SK-N-SH treated with all-trans-retinoic acid at 6 μM for 48 hours (cell line): ENCODE measurements around the gene ZFP90.

Source experiments
- ATAC-seq: fragments of 200-7000 bp; cut with Tn5 transposase; 3 replicates; pipeline ENCODE4 v1.9.1; 2020; ENCODE audit warnings: mild to moderate bottlenecking, moderate library complexity
- ARNTL ChIP-seq: fragments of 450-650 bp; formaldehyde crosslinking; IDR thresholded peaks from 2 replicates; pipeline ENCODE4 v1.5.0; 2020; ENCODE audit warnings: low read depth, mild to moderate bottlenecking, moderate library complexity, borderline replicate concordance
- CREB5 ChIP-seq: fragments of 250-450 bp; sonication (Bioruptor Pico); IDR thresholded peaks from 2 replicates; pipeline ENCODE4 v1.5.1; 2020; ENCODE audit warnings: low read depth, mild to moderate bottlenecking, moderate library complexity
- ESRRG ChIP-seq: fragments of 250-450 bp; sonication (Bioruptor Pico); IDR thresholded peaks from 2 replicates; pipeline ENCODE4 v1.6.1; 2021; ENCODE audit warnings: mild to moderate bottlenecking
- GLIS3 ChIP-seq: fragments of 250-450 bp; sonication (Bioruptor Pico); IDR thresholded peaks from 2 replicates; pipeline ENCODE4 v1.5.0; 2020; ENCODE audit warnings: mild to moderate bottlenecking, moderate library complexity
- OSR1 ChIP-seq: fragments of 250-450 bp; sonication (Bioruptor Pico); IDR thresholded peaks from 2 replicates; pipeline ENCODE4 v1.8.0; 2022; ENCODE audit warnings: moderate library complexity, mild to moderate bottlenecking, inconsistent platforms
- POU6F1 ChIP-seq: fragments of 250-450 bp; sonication (Bioruptor Pico); IDR thresholded peaks from 2 replicates; pipeline ENCODE4 v1.8.0; 2021; ENCODE audit warnings: low read depth, mild to moderate bottlenecking, moderate library complexity, borderline replicate concordance
- PPARA ChIP-seq: fragments of 250-450 bp; sonication (Bioruptor Pico); IDR thresholded peaks from 2 replicates; pipeline ENCODE4 v1.5.0; 2020; ENCODE audit warnings: mild to moderate bottlenecking, borderline replicate concordance
- RARB ChIP-seq: fragments of 250-450 bp; sonication (Bioruptor Pico); IDR thresholded peaks from 2 replicates; pipeline ENCODE4 v1.8.0; 2021; ENCODE audit warnings: mild to moderate bottlenecking, moderate library complexity
- SNAI2 ChIP-seq: fragments of 250-450 bp; sonication (Bioruptor Pico); IDR thresholded peaks from 2 replicates; pipeline ENCODE4 v1.5.0; 2020; ENCODE audit warnings: mild to moderate bottlenecking, moderate library complexity
- TOX ChIP-seq: fragments of 250-450 bp; sonication (Bioruptor Pico); IDR thresholded peaks from 2 replicates; pipeline ENCODE4 v1.8.0; 2021; ENCODE audit warnings: mild to moderate bottlenecking, moderate library complexity, borderline replicate concordance
- TSHZ2 ChIP-seq: fragments of 250-450 bp; sonication (Bioruptor Pico); IDR thresholded peaks from 2 replicates; pipeline ENCODE4 v1.5.0; 2020; ENCODE audit warnings: mild to moderate bottlenecking, moderate library complexity
- ZC3H10 ChIP-seq: fragments of 250-450 bp; sonication (Bioruptor Pico); IDR thresholded peaks from 2 replicates; pipeline ENCODE4 v1.5.1; 2021; ENCODE audit warnings: mild to moderate bottlenecking, moderate library complexity
- ZFP3 ChIP-seq: fragments of 250-450 bp; sonication (Bioruptor Pico); IDR thresholded peaks from 2 replicates; pipeline ENCODE4 v1.5.0; 2020; ENCODE audit warnings: mild to moderate bottlenecking, moderate library complexity
- ZFP30 ChIP-seq: fragments of 450-650 bp; formaldehyde crosslinking; IDR thresholded peaks from 2 replicates; pipeline ENCODE4 v1.5.0; 2022; ENCODE audit warnings: mild to moderate bottlenecking, moderate library complexity
- ZNF565 ChIP-seq: fragments of 450-650 bp; formaldehyde crosslinking; conservative IDR thresholded peaks from 2 replicates; pipeline ENCODE4 v1.5.0; 2020; ENCODE audit warnings: low read depth, mild to moderate bottlenecking, moderate library complexity
- ZNF70 ChIP-seq: fragments of 450-650 bp; formaldehyde crosslinking; IDR thresholded peaks from 2 replicates; pipeline ENCODE4 v1.5.0; 2020; ENCODE audit warnings: mild to moderate bottlenecking, moderate library complexity
- ZNF8 ChIP-seq: fragments of 450-650 bp; formaldehyde crosslinking; IDR thresholded peaks from 2 replicates; pipeline ENCODE4 v1.5.0; 2020; ENCODE audit warnings: mild to moderate bottlenecking, moderate library complexity

ZFP90 gene

GRCh38 chr16:68538880-68539701 lies at the start of gene ZFP90:
TSS of gene ZFP90 (plus strand) at chr16:68539291. CDS start at chr16:68539793, 502 bp downstream.
- TF ChIP-seq TSHZ2, result 0 out of 2 replicates have a peak, but pooled peaks have one; percentile 38
- no peak for TF ChIP-seq ESRRG (CRISPR knock-in tag)
- peak; percentile 98 for ATAC-seq

GRCh38 chr16:68490358-68490757 lies 48.7 kb upstream of the ZFP90 start:
- TF ChIP-seq ZNF565 (CRISPR knock-in tag) (no peak), ZC3H10 (CRISPR knock-in tag) (no peak), ZNF70 (CRISPR knock-in tag) (no peak), ESRRG (CRISPR knock-in tag) (no peak), OSR1 (CRISPR knock-in tag) (no peak), SNAI2 (CRISPR knock-in tag) (no peak), RARB (CRISPR knock-in tag) (no peak), ZNF8 (no peak), PPARA (CRISPR knock-in tag) (no peak), TSHZ2 (no peak), POU6F1 (CRISPR knock-in tag) (no peak), ZFP30 (CRISPR knock-in tag) (no peak)
- TF ChIP-seq, all 23 proteins: peak for 0
- ATAC-seq, result no peak

GRCh38 chr16:68490829-68491575 lies 48.1 kb upstream of the ZFP90 start:
- ATAC-seq, result no peak
- no peak for TF ChIP-seq ZNF565 (CRISPR knock-in tag)

- TF ChIP-seq TSHZ2, result no peak
- TF ChIP-seq ARNTL, result no peak
- TF ChIP-seq ZNF8, result no peak
- TF ChIP-seq ZNF565 (CRISPR knock-in tag), result no peak
- TF ChIP-seq ZC3H10 (CRISPR knock-in tag), result no peak
- no peak for TF ChIP-seq PPARA (CRISPR knock-in tag)
- no peak for TF ChIP-seq ZFP3 (CRISPR knock-in tag)
- no peak for TF ChIP-seq ESRRG (CRISPR knock-in tag)
- TF ChIP-seq CREB5 (CRISPR knock-in tag), result no peak
- TF ChIP-seq OSR1 (CRISPR knock-in tag), result no peak
- TF ChIP-seq ZFP30 (CRISPR knock-in tag), result no peak
- TF ChIP-seq TOX (CRISPR knock-in tag), result no peak
- no peak for TF ChIP-seq POU6F1 (CRISPR knock-in tag)
- no peak for TF ChIP-seq GLIS3
- no peak for TF ChIP-seq ZNF70 (CRISPR knock-in tag)
- no peak for TF ChIP-seq RARB (CRISPR knock-in tag)
- TF ChIP-seq, all 23 proteins: peak for 0
- ATAC-seq, result no peak
These were observed 47.5 kb upstream of the ZFP90 start for GRCh38 chr16:68491576-68491950.
